Inflammatory macrophage treated with lipopolysaccharide for 4 hours (primary cell): ENCODE data around the gene CIC.
"Not testable (repeated sequence)": the region's sequence is repeated elsewhere in the genome, so short reads cannot be mapped to it uniquely, and the experiment has no call there.

Source experiments
- DNase-seq: peaks from one replicate; pipeline ENCODE4 v3.0.0-alpha.2; 2020

CIC gene

GRCh38 chr19:42255766-42256745 is 13.0 kb upstream of the CIC start:
- DNase-seq, result no peak

GRCh38 chr19:42257842-42258241 is 11.2 kb upstream of the CIC start:
- not testable (repeated sequence) for DNase-seq

- no peak for DNase-seq
Observed at GRCh38 chr19:42261763-42262162, 7.3 kb upstream of the CIC start.

GRCh38 chr19:42266105-42266504 is 2.9 kb upstream of the CIC start:
- not testable (repeated sequence) for DNase-seq

- DNase-seq, result not testable (repeated sequence)
Observed at GRCh38 chr19:42266928-42267603, 2.0 kb upstream of the CIC start.

GRCh38 chr19:42267644-42268141 is 1.4 kb upstream of the CIC start:
- DNase-seq, result no peak

- DNase-seq, result peak; percentile 100
Observed at GRCh38 chr19:42268142-42268703, 829 bp upstream of the CIC start.

- DNase-seq, result no peak
Observed at GRCh38 chr19:42269478-42270345, 660 bp downstream of the CIC start.

- peak; percentile 78 for DNase-seq
Observed at GRCh38 chr19:42270346-42271044, 1.4 kb downstream of the CIC start.

- DNase-seq, result no peak
Observed at GRCh38 chr19:42271045-42271419, 2.0 kb downstream of the CIC start.

GRCh38 chr19:42271861-42272534 is 2.9 kb downstream of the CIC start:
- no peak for DNase-seq

- DNase-seq, result no peak
Observed at GRCh38 chr19:42272535-42272897, 3.5 kb downstream of the CIC start.

GRCh38 chr19:42272989-42273406 is 3.9 kb downstream of the CIC start:
- DNase-seq, result no peak

- DNase-seq, result no peak
Observed at GRCh38 chr19:42273407-42274064, 4.5 kb downstream of the CIC start.

- DNase-seq, result no peak
Observed at GRCh38 chr19:42274065-42274682, 5.1 kb downstream of the CIC start.

GRCh38 chr19:42275103-42275502 is 6.1 kb downstream of the CIC start:
- DNase-seq, result no peak

- no peak for DNase-seq
Observed at GRCh38 chr19:42275517-42275916, 6.5 kb downstream of the CIC start.

GRCh38 chr19:42276284-42276683 is 7.2 kb downstream of the CIC start:
- DNase-seq, result no peak

GRCh38 chr19:42276821-42277220 is 7.8 kb downstream of the CIC start:
- no peak for DNase-seq

GRCh38 chr19:42277821-42278451 is 8.9 kb downstream of the CIC start:
- DNase-seq, result no peak
